ENCODE measurements around the gene DYNAP. TPM values are rescaled to one million over a fixed set of nuclear protein-coding genes. Genes with fewer than 3 reads are reported as not detected.

DYNAP gene
- total RNA-seq, 1 donor from 2014 or later, result not detected

- H3K27ac Mint-ChIP-seq (ENCODE audit: unreplicated experiment), result no peak overlapping the region
- peaks cover 1% of the 10 kb centered on the region for H3K36me3 Mint-ChIP-seq (ENCODE audit: low read depth)
- peaks cover 10% of the 10 kb centered on the region for H3K27me3 Mint-ChIP-seq (ENCODE audit: low read depth)
- no peaks in the 10 kb centered on the region for H3K4me1 Mint-ChIP-seq (ENCODE audit: low read depth)
- no peak overlapping the region for H3K4me3 Mint-ChIP-seq (ENCODE audit: unreplicated experiment)
- TF ChIP-seq CTCF (IDR thresholded peaks at IDR 0.05), result no peak
- peaks cover 17% of the 10 kb centered on the region for H3K9me3 Mint-ChIP-seq (ENCODE audit: low read depth)
- DNase-seq (ENCODE audit: low spot score), result no peak
Measured at GRCh38 chr18:54630963-54631362, 39.9 kb downstream of the DYNAP start.

GRCh38 chr18:54636217-54636616, 45.2 kb downstream of the DYNAP start:
- H3K36me3 Mint-ChIP-seq (ENCODE audit: low read depth), result no peaks in the 10 kb centered on the region
- H3K4me3 Mint-ChIP-seq (ENCODE audit: unreplicated experiment), result no peak overlapping the region

GRCh38 chr18:54641734-54642133, 50.7 kb downstream of the DYNAP start:
- no peak for DNase-seq (ENCODE audit: low spot score)
- no peaks in the 10 kb centered on the region for H3K9me3 Mint-ChIP-seq (ENCODE audit: low read depth)
- no peaks in the 10 kb centered on the region for H3K36me3 Mint-ChIP-seq (ENCODE audit: low read depth)
- H3K27ac Mint-ChIP-seq (ENCODE audit: unreplicated experiment), result no peak overlapping the region
- H3K27me3 Mint-ChIP-seq (ENCODE audit: low read depth), result peaks cover 45% of the 10 kb centered on the region
- no peaks in the 10 kb centered on the region for H3K4me1 Mint-ChIP-seq (ENCODE audit: low read depth)
- no peak for TF ChIP-seq CTCF (IDR thresholded peaks at IDR 0.05)
- no peak overlapping the region for H3K4me3 Mint-ChIP-seq (ENCODE audit: unreplicated experiment)

More at GRCh38 chr18:54636217-54636616, 45.2 kb downstream of the DYNAP start:
- Mint-ChIP-seq H3K27ac (ENCODE audit: unreplicated experiment) (no peak overlapping the region), H3K4me1 (ENCODE audit: low read depth) (no peaks in the 10 kb centered on the region), H3K27me3 (ENCODE audit: low read depth) (peaks cover 31% of the 10 kb centered on the region), H3K9me3 (ENCODE audit: low read depth) (no peaks in the 10 kb centered on the region)
- TF ChIP-seq CTCF (IDR thresholded peaks at IDR 0.05), result no peak
- DNase-seq (ENCODE audit: low spot score), result no peak

- Mint-ChIP-seq H3K36me3 (ENCODE audit: low read depth) (no peaks in the 10 kb centered on the region), H3K4me1 (ENCODE audit: low read depth) (no peaks in the 10 kb centered on the region), H3K27ac (ENCODE audit: unreplicated experiment) (no peak overlapping the region), H3K27me3 (ENCODE audit: low read depth) (peaks cover 33% of the 10 kb centered on the region), H3K9me3 (ENCODE audit: low read depth) (no peaks in the 10 kb centered on the region), H3K4me3 (ENCODE audit: unreplicated experiment) (no peak overlapping the region)
- TF ChIP-seq CTCF (IDR thresholded peaks at IDR 0.05), result peak; percentile 73
- DNase-seq (ENCODE audit: low spot score), result no peak
Measured at GRCh38 chr18:54647176-54647575, 56.1 kb downstream of the DYNAP start.

Other genes with a start within 250 kb of the DYNAP start
- not detected in 3 replicates for gene STARD6, start 233.4 kb upstream of the DYNAP start, total RNA-seq
- 3.7 to 8.2 TPM (median 4.3 TPM) in 3 replicates for gene C18orf54, start 233.3 kb upstream of the DYNAP start, total RNA-seq
- gene RAB27B, start 237.2 kb downstream of the DYNAP start, total RNA-seq, result 0.20 to 0.51 TPM (median 0.28 TPM) in 3 replicates